Tibial nerve (tissue), 4 donors: ENCODE data around the gene TENM3. TPM values are rescaled to one million over a fixed set of nuclear protein-coding genes. Genes with fewer than 3 reads are reported as not detected.
A peak's percentile ranks its signal among the peaks of the same experiment; 100 is the strongest.

Experiments used
- DNase-seq, 2 donors: peaks; one replicate each; pipeline ENCODE4 v3.0.0-alpha.2; 2019; ENCODE audit warnings: low spot score in 2 of 2
- H3K27ac ChIP-seq, 4 donors: fragments of 200-600 bp; sonication (generic) in 3 of 4; one replicate each; pipeline ENCODE4 v1.5.1; 2017 to 2019; ENCODE audit warnings: mild to moderate bottlenecking in 1 of 4
- H3K27me3 ChIP-seq, 2 donors: fragments of 200-600 bp; sonication (generic) in 1 of 2; one replicate each; pipeline versions ENCODE4 v1.5.1 to v1.6.0; 2017 to 2019
- H3K36me3 ChIP-seq, 3 donors: fragments of 200-600 bp; sonication (generic); one replicate each; pipeline ENCODE4 v1.5.1; 2018 to 2019
- H3K4me1 ChIP-seq, 4 donors: fragments of 200-600 bp; sonication (generic) in 3 of 4; one replicate each; pipeline ENCODE4 v1.5.1; 2017 to 2019
- H3K4me3 ChIP-seq, 4 donors: fragments of 200-600 bp; sonication (generic) in 3 of 4; one replicate each; pipeline ENCODE4 v1.5.1; 2017 to 2019; ENCODE audit warnings: mild to moderate bottlenecking in 1 of 4, moderate library complexity in 1 of 4
- H3K9me3 ChIP-seq, 4 donors: fragments of 200-600 bp; sonication (generic) in 3 of 4; one replicate each; pipeline ENCODE4 v1.5.1; 2017 to 2019
- CTCF ChIP-seq, 5 experiments: fragments of 200-600 bp in 3 of 5; fragments of 450-650 bp in 2 of 5; sonication (generic) in 3 of 5; IDR thresholded peaks; one replicate each; pipeline ENCODE4 v1.5.1; 2016 to 2019; ENCODE audit warnings: antibody characterized with exemption in 5 of 5, mild to moderate bottlenecking in 3 of 5, moderate library complexity in 2 of 5
- EP300 ChIP-seq, 2 donors: sonication (generic); formaldehyde crosslinking; IDR thresholded peaks; one replicate each; pipeline ENCODE4 v1.6.1; 2017; ENCODE audit warnings: antibody characterized with exemption in 2 of 2, mild to moderate bottlenecking in 1 of 2
- POLR2A ChIP-seq, 2 donors: fragments of 450-650 bp; IDR thresholded peaks; one replicate each; pipeline ENCODE4 v1.6.1; 2017; ENCODE audit warnings: antibody characterized with exemption in 2 of 2, mild to moderate bottlenecking in 2 of 2, moderate library complexity in 2 of 2
- WGBS, 2 donors: methylation state at CpG; one replicate each; pipeline ENCODE4 v1.1.5; 2018; 5-methylcytosine and 5-hydroxymethylcytosine counted together
- total RNA-seq, 4 donors: library from RNA; depleted of rRNA; stranded (reverse); fragments of >200 nt; gene quantifications; one replicate each; pipeline ENCODE4 v1.1.0, GENCODE V29; 2016

The TENM3 gene
- total RNA-seq, 4 donors from 2014 or later: 19.0 to 60.5 (median 29.4) TPM

- H3K9me3 ChIP-seq: no peaks in the 10 kb centered on the region
- WGBS, 2 donors: 51 to 53% methylated on average over 6 of the region's 6 CpGs
- TF ChIP-seq CTCF (IDR thresholded peaks at IDR 0.05): no peak
- no peak for TF ChIP-seq POLR2A (IDR thresholded peaks at IDR 0.05)
- no peak for TF ChIP-seq EP300 (IDR thresholded peaks at IDR 0.05)
- peaks cover 0 to 7% (median 0%) of the 10 kb centered on the region in 4 donors for H3K4me1 ChIP-seq
- peak overlapping the region in 1 of 4 donors; percentile 1 for H3K4me3 ChIP-seq
- H3K36me3 ChIP-seq: no peaks in the 10 kb centered on the region
- H3K27ac ChIP-seq: peak overlapping the region; percentile 15 to 93 (median 72)
- no peaks in the 10 kb centered on the region for H3K27me3 ChIP-seq
- no peak for DNase-seq
These were observed 270.5 kb downstream of the TENM3 start for GRCh38 chr4:182513587-182514291.

GRCh38 chr4:182518421-182518820 is 275.2 kb downstream of the TENM3 start:
- Histone ChIP-seq H3K36me3 (no peaks in the 10 kb centered on the region), H3K27me3 (no peaks in the 10 kb centered on the region), H3K9me3 (no peaks in the 10 kb centered on the region), H3K4me3 (no peak overlapping the region), H3K27ac (peak overlapping the region in 2 of 4 donors; percentile 29 to 69), H3K4me1 (peaks cover 0 to 3% (median 0%) of the 10 kb centered on the region in 4 donors)
- no peak for DNase-seq
- WGBS, 2 donors: 21 to 25% methylated on average over 1 of the region's 1 CpG
- no peak for TF ChIP-seq CTCF (IDR thresholded peaks at IDR 0.05)
- TF ChIP-seq EP300 (IDR thresholded peaks at IDR 0.05): no peak
- no peak for TF ChIP-seq POLR2A (IDR thresholded peaks at IDR 0.05)

GRCh38 chr4:182519528-182519927 is 276.3 kb downstream of the TENM3 start:
- peaks cover 0 to 3% (median 0%) of the 10 kb centered on the region in 4 donors for H3K4me1 ChIP-seq
- peak overlapping the region in 2 of 4 donors; percentile 31 to 69 for H3K27ac ChIP-seq
- H3K36me3 ChIP-seq: no peaks in the 10 kb centered on the region
- no peak for DNase-seq
- 32 to 46% methylated on average over 2 of the region's 2 CpGs for WGBS, 2 donors
- no peak overlapping the region for H3K4me3 ChIP-seq
- no peaks in the 10 kb centered on the region for H3K27me3 ChIP-seq
- no peaks in the 10 kb centered on the region for H3K9me3 ChIP-seq
- TF ChIP-seq EP300 (IDR thresholded peaks at IDR 0.05): no peak
- no peak for TF ChIP-seq CTCF (IDR thresholded peaks at IDR 0.05)
- no peak for TF ChIP-seq POLR2A (IDR thresholded peaks at IDR 0.05)

- Histone ChIP-seq H3K36me3 (no peaks in the 10 kb centered on the region), H3K4me1 (peaks cover 0 to 3% (median 0%) of the 10 kb centered on the region in 4 donors), H3K4me3 (no peak overlapping the region), H3K27ac (peak overlapping the region in 1 of 4 donors; percentile 69), H3K9me3 (no peaks in the 10 kb centered on the region), H3K27me3 (no peaks in the 10 kb centered on the region)
- DNase-seq: no peak
- TF ChIP-seq CTCF (IDR thresholded peaks at IDR 0.05) (no peak), POLR2A (IDR thresholded peaks at IDR 0.05) (no peak), EP300 (IDR thresholded peaks at IDR 0.05) (no peak)
- WGBS, 2 donors: 45 to 51% methylated on average over 1 of the region's 1 CpG
These were observed 277.8 kb downstream of the TENM3 start for GRCh38 chr4:182521011-182521410.

GRCh38 chr4:182528819-182529218 is 285.6 kb downstream of the TENM3 start:
- no peaks in the 10 kb centered on the region for H3K9me3 ChIP-seq
- no peak for TF ChIP-seq CTCF (IDR thresholded peaks at IDR 0.05)
- no peak overlapping the region for H3K4me3 ChIP-seq
- no peaks in the 10 kb centered on the region for H3K36me3 ChIP-seq
- H3K27me3 ChIP-seq: no peaks in the 10 kb centered on the region
- no peak for DNase-seq
- 94 to 96% methylated on average over 8 of the region's 8 CpGs for WGBS, 2 donors
- no peak overlapping the region for H3K27ac ChIP-seq
- peaks cover 0 to 29% (median 3%) of the 10 kb centered on the region in 4 donors for H3K4me1 ChIP-seq
